IMR-90 (cell line): ENCODE measurements around the gene LRRIQ4.

Experiments used
- CEBPB ChIP-seq: IDR thresholded peaks from 2 replicates; pipeline ENCODE4 v1.6.1; 2012; ENCODE audit warnings: low read depth, low read length, improper control_type of control experiment
- CHD1 ChIP-seq: IDR thresholded peaks from 2 replicates; pipeline ENCODE4 v1.6.1; 2012; ENCODE audit warnings: low read depth, low read length, improper control_type of control experiment
- FOS ChIP-seq: fragments of 150-350 bp; IDR thresholded peaks from 2 replicates; pipeline ENCODE4 v1.6.1; 2016; ENCODE audit warnings: low read depth, low read length
- MAFK ChIP-seq: IDR thresholded peaks from 2 replicates; pipeline ENCODE4 v1.6.1; 2012; ENCODE audit warnings: low read depth, low read length, improper control_type of control experiment
- MXI1 ChIP-seq: IDR thresholded peaks from 2 replicates; pipeline ENCODE4 v1.6.1; 2012; ENCODE audit warnings: low read depth, mild to moderate bottlenecking, low read length, moderate library complexity, borderline replicate concordance
- NFE2L2 ChIP-seq: fragments of 150-350 bp; IDR thresholded peaks from 2 replicates; pipeline ENCODE4 v1.6.1; 2016; ENCODE audit warnings: low read depth, mild to moderate bottlenecking, low read length
- POLR2A ChIP-seq: IDR thresholded peaks from 2 replicates; pipeline ENCODE4 v1.6.1; 2012; ENCODE audit warnings: mild to moderate bottlenecking, low read depth, low read length
- RAD21 ChIP-seq: IDR thresholded peaks from 2 replicates; pipeline ENCODE4 v1.6.1; 2012; ENCODE audit warnings: low read length, improper control_type of control experiment
- RFX5 ChIP-seq: IDR thresholded peaks from 2 replicates; pipeline ENCODE4 v1.8.0; 2012; ENCODE audit warnings: low read depth, mild to moderate bottlenecking, low read length, moderate library complexity
- SMC3 ChIP-seq: fragments of 150-350 bp; IDR thresholded peaks from 2 replicates; pipeline ENCODE4 v1.6.1; 2016; ENCODE audit warnings: low read depth, mild to moderate bottlenecking, antibody characterized with exemption, low read length, moderate library complexity
- TF ChIP-seq, protein P1 (sequence below): conservative IDR thresholded peaks from 2 replicates; pipeline ENCODE4 v1.5.1; 2012; ENCODE audit warnings: mild to moderate bottlenecking, low read depth, low read length, improper control_type of control experiment
- TF ChIP-seq, protein P2 (sequence below): fragments of 150-350 bp; IDR thresholded peaks from 2 replicates; pipeline ENCODE4 v1.6.1; 2017; ENCODE audit warnings: mild to moderate bottlenecking, antibody characterized with exemption, low read length, low read depth

DNA sequence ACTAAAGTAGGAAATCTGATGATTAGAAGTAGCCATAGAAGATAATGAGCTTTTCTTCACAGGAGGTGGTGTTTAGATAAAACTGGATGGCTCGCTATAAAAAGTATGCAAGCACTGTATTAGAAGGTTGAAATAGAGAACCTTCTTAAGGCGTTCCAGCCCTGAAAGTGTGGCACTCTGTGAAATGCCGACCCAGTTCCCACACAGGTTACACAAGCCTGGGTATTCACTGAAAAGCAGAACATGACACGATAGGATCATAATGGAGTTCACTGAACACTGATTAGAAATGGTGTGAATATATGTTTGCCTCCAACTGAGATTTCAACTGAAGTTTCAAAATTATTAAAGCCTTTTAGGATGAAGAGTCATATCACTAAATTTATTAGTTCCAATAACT, 15.0 kb downstream of the LRRIQ4 start:
- TF ChIP-seq CHD1 (no peak), SMC3 (no peak), POLR2A (no peak), MXI1 (no peak), RFX5 (no peak), RAD21 (no peak), CEBPB (no peak), FOS (no peak), MAFK (no peak), NFE2L2 (no peak)
- TF ChIP-seq, protein P1, sequence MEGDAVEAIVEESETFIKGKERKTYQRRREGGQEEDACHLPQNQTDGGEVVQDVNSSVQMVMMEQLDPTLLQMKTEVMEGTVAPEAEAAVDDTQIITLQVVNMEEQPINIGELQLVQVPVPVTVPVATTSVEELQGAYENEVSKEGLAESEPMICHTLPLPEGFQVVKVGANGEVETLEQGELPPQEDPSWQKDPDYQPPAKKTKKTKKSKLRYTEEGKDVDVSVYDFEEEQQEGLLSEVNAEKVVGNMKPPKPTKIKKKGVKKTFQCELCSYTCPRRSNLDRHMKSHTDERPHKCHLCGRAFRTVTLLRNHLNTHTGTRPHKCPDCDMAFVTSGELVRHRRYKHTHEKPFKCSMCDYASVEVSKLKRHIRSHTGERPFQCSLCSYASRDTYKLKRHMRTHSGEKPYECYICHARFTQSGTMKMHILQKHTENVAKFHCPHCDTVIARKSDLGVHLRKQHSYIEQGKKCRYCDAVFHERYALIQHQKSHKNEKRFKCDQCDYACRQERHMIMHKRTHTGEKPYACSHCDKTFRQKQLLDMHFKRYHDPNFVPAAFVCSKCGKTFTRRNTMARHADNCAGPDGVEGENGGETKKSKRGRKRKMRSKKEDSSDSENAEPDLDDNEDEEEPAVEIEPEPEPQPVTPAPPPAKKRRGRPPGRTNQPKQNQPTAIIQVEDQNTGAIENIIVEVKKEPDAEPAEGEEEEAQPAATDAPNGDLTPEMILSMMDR, result no peak
- TF ChIP-seq, protein P2, sequence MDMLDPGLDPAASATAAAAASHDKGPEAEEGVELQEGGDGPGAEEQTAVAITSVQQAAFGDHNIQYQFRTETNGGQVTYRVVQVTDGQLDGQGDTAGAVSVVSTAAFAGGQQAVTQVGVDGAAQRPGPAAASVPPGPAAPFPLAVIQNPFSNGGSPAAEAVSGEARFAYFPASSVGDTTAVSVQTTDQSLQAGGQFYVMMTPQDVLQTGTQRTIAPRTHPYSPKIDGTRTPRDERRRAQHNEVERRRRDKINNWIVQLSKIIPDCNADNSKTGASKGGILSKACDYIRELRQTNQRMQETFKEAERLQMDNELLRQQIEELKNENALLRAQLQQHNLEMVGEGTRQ, result no peak
